GM13977 (cell line): ENCODE results near the gene RAI1.

Experiments used
- DNase-seq: peaks from one replicate; pipeline ENCODE4 v3.0.0; 2012; ENCODE audit warnings: low spot score
- in situ Hi-C: fragments of 300-500 bp; cut with MboI; formaldehyde crosslinking; loops from one replicate; pipeline ENCODE4 v1.12.0; 2022; ENCODE audit warnings: low sequenced_read_pairs, low pct_unique_long_range_greater_than_20kb, mixed read lengths, inconsistent platforms; ENCODE audit not compliant: unreplicated experiment
- TF ChIP-seq, protein P1 (sequence below): IDR thresholded peaks from 2 replicates; pipeline ENCODE4 v1.5.1; 2012; ENCODE audit warnings: mild to moderate bottlenecking, control low read depth; ENCODE audit not compliant: insufficient read depth; ENCODE audit errors: extremely low read depth, missing control alignments

Gene RAI1

GRCh38 chr17:17785407-17785806 is 104.1 kb downstream of the RAI1 start:
- TF ChIP-seq, protein P1, sequence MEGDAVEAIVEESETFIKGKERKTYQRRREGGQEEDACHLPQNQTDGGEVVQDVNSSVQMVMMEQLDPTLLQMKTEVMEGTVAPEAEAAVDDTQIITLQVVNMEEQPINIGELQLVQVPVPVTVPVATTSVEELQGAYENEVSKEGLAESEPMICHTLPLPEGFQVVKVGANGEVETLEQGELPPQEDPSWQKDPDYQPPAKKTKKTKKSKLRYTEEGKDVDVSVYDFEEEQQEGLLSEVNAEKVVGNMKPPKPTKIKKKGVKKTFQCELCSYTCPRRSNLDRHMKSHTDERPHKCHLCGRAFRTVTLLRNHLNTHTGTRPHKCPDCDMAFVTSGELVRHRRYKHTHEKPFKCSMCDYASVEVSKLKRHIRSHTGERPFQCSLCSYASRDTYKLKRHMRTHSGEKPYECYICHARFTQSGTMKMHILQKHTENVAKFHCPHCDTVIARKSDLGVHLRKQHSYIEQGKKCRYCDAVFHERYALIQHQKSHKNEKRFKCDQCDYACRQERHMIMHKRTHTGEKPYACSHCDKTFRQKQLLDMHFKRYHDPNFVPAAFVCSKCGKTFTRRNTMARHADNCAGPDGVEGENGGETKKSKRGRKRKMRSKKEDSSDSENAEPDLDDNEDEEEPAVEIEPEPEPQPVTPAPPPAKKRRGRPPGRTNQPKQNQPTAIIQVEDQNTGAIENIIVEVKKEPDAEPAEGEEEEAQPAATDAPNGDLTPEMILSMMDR: no peak
- no peak for DNase-seq
- in situ Hi-C loops: no loop called here

- in situ Hi-C loops: no loop called here
- TF ChIP-seq, protein P1: no peak
- DNase-seq: no peak
These were observed 105.7 kb downstream of the RAI1 start for GRCh38 chr17:17786998-17787397.

GRCh38 chr17:17787568-17787967 is 106.3 kb downstream of the RAI1 start:
- TF ChIP-seq, protein P1: no peak
- no peak for DNase-seq
- in situ Hi-C loops: no loop called here

GRCh38 chr17:17788967-17789366 is 107.7 kb downstream of the RAI1 start:
- TF ChIP-seq, protein P1: no peak
- DNase-seq: no peak
- in situ Hi-C loops: no loop called here

DNA sequence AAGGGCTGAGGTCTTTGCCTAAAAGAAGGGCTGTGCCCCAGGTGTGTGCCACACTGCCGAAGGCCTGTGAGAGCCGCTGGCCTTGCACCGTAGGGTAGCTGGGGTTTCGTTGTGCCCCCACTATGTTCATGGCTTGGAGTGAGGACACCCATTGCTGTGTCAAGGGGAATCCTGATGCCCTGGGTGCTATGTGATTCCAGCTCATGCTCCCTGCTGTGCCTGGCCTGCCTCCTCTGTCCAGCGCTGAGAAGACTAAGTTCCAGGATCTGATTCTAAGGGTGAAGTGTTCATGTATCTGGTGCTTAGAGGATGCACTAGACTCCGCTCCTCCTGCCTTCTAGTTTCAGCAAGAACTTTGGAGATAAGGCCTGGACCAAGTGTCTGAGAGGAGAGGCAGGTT is 108.2 kb downstream of the RAI1 start:
- DNase-seq: no peak
- TF ChIP-seq, protein P1: no peak
- in situ Hi-C loops: no loop called here

DNA sequence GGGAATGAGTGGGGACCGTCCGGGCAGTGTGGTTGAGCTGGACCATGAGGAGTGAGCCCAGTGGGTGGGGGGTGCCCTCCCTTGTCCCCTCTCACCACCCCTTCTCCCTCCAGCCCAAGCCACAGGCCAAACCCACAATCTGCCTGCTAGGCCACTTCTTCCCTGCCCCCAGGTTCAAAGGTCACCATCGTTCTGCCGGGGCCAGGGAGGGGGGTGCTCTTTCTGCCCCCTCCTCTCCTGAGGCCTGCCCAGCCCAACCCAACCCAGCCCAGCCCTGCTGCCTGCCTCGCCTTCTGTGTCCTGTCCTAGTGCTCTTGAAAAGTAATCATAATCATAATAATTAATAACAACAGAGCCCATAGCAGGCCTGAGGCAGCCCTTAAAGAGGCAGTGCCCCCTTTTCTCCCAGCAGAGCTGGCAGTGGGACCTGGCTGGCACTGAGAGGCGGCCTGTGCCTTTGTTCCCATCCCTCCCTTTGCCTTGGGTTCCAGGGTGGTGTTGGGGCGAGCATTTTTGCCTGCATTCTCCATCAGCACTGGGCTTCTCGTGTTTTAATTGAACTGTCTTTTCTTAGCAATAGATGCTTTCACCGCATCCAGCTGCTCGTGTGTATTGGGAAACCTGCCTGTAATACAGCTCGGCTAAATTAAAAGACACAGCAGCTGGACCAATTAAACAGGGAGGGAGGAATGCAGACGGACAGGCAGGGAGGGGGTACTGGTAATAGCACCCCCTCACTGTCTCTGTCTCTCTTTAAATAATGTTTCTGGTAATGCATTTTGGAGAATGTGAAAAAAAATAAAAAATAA is 108.8 kb downstream of the RAI1 start:
- in situ Hi-C loops: no loop called here
- TF ChIP-seq, protein P1: no peak
- no peak for DNase-seq
